HG02588 (cell line): ENCODE data around the gene KRTAP4-2.
"Not testable (repeated sequence)": the region's sequence is repeated elsewhere in the genome, so short reads cannot be mapped to it uniquely, and the experiment has no call there.

Source experiments
- ATAC-seq: cut with Tn5 transposase; IDR thresholded peaks from one replicate; pipeline ENCODE4 v1.9.1; 2021; ENCODE audit warnings: mild to moderate bottlenecking, moderate library complexity; ENCODE audit not compliant: unreplicated experiment

KRTAP4-2 gene

GRCh38 chr17:41163828-41164227 is 14.2 kb downstream of the KRTAP4-2 start:
- no peak for ATAC-seq

GRCh38 chr17:41160648-41161047 is 17.4 kb downstream of the KRTAP4-2 start, which contains the start of gene KRTAP4-4:
KRTAP4-4 (minus strand) TSS chr17:41160748; CDS start chr17:41160691, 57 bp downstream.
- ATAC-seq = no peak

GRCh38 chr17:41160190-41160589 is 17.8 kb downstream of the KRTAP4-2 start:
- not testable (repeated sequence) for ATAC-seq

GRCh38 chr17:41153856-41154255 is 24.2 kb downstream of the KRTAP4-2 start:
- no peak for ATAC-seq

DNA sequence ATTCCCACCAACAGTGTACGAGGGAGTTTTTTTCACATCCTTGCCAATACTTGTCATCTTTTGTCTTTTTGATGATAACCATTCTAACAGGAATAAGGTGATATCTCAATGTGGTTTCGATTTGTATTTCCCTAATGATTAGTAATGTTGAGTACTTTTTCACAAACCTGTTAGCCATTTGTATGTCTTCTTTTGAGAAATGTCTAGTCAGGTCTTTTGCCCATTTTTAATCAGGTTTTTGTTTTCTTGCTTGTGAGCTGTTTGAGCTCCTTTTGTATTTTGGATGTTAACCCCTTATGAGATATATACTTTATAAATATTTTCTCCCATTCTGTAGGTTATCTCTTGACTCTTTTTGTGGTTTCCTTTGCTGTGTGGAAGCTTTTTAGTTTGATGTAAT is 26.5 kb downstream of the KRTAP4-2 start:
- no peak for ATAC-seq

- ATAC-seq = no peak
These were observed 28.0 kb downstream of the KRTAP4-2 start for GRCh38 chr17:41150026-41150425.

- no peak for ATAC-seq
These were observed 28.4 kb downstream of the KRTAP4-2 start, which contains the start of gene KRTAP4-5 for GRCh38 chr17:41149652-41149985. KRTAP4-5 (minus strand) TSS chr17:41149825; CDS start chr17:41149767, 58 bp downstream.

DNA sequence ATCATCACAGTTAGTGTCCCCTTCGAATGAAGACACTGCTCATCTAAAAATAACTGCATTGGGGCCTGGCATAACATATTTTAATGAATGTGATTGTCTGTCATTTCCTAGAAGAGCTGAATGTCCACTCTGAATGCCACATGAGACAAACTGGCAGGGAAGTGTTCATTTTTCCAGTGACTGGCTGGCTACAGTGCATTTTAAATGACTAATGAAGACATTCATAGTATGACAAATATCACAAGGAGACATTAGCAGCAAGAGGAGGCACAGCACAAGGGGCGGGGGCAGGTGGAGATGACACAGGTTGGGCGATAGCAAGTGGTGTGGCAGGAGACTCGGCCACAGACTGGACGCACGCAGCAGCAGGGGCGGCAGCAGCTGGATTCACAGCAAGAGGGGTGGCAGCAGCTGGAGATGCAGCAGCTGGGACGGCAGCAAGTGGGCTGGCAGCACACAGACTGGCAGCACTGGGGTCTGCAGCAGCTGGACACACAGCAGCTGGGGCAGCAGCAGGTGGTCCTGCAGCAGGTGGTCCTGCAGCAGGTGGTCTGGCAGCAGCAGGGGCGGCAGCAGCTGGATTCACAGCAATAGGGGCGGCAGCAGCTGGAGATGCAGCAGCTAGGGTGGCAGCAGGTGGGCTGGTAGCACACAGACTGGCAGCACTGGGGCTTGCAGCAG is 28.9 kb downstream of the KRTAP4-2 start:
- ATAC-seq = not testable (repeated sequence)

DNA sequence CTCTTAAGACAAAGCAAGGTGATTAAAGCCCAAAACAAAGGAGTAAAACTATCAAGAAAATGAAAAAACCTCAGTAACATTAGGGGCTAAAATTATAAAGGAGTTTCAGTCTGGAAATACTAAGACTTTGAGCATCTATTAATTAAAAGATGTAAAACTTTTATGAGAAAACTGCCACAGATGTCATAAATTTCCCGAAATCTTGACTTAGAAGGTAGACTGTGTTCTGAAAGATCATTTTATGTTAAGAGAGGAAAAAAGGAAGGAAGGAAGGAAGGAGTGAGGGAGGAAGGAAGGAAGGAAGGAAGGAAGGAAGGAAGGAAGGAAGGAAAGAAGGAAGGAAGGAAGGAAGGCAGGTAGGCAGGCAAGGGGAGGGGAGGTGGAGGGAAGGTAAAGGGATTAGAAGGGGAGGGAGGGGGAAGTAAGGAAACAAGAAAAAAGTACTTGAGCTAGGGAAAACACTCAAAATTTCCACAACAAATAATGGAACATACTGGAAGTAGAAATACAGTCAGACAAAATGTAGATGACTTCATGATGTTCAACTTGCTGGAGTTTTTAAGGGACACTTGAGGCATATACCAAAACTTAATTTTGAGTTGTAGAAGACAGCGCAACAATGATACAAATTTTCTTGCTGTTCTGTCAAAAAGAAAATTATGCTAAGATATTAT is 30.4 kb downstream of the KRTAP4-2 start:
- ATAC-seq = no peak

DNA sequence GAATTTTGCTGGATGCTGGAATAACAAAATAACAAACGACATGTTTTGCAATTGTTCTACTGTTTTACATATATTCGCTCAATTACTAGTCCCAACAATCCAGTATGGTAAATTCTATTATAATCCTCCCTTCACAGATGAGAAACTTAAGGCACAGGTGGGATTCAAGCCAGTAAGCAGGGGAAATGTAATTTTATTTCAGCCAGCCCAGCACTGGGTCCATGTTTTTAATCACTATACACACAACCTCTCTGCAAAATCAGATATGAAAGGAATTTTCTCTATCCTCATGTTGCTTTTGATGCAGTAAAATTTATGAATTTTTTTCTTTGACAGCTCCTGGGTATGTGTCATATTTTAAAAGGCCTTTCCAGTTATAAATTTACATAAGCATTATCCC is 32.8 kb downstream of the KRTAP4-2 start:
- ATAC-seq = no peak

DNA sequence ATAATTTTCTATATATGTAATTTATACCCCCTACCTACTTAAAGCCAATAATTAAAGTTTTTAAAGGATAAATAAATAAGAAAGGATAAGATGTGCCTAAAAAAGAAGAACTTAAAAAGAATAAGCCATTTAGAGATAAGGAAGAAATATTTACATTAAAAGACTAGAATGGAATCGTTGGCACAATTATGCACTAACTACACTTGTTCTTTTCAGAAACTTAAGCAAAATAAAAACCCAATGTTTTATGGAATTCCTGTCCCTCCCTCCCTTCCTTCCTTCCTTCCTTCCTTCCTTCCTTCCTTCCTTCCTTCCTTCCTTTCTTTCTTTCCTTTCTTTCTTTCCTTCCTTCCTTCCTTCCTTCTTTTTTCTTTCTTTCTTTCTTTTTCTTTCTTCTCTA is 33.2 kb downstream of the KRTAP4-2 start:
- no peak for ATAC-seq

DNA sequence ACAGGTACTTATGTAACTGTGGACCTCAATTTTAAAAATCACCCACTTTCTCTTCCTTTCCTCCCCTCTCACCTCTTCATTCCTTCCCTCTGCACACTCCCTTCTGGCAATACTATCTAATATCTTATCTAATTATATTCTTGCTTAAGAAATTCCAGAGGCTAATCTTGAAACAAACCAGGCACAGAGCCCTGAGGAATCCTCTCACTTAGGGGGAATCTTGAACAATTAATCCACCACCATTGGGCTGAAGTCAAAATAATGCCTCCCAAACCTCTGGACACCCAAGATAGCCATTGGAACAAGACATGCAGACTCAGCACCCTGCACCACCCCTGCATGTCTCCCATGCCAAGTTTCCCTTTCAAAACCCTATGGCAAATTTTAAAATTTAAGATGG is 36.7 kb downstream of the KRTAP4-2 start:
- ATAC-seq = no peak

DNA sequence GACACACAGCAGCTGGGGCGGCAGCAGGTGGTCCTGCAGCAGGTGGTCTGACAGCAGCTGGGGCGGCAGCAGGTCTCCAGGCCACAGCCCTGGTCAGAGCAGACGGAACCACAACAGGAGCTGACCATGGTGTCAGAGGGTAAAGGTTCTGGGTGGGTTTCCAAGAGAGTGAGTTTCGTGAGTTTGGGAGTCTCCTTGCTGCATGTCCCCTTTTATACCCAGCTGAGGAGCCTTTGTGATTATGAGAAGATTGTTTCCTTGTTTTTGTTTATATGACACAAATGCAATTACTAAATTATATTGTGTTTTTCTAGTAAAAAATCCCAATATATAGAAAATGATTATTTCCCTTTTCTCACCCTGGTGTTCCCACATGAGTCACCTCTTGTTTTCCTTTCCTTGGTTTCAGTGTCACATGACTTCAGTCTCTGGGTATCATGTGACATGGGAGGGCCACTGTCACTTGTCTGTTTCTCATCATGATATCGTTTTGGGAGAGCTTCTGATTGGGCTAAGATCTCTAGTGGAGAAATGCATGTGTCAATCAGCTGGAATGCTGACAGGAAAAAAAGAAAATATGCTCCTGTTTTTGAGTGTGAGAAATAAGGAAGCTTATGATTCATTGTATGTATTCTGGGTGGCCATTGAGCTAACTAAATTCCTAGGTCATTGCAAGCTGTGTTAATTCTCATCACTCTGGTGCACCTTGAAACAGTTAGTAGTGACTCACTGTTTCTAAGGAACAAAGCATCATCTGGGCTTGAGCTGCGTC is 37.5 kb downstream of the KRTAP4-2 start, which contains the start of gene KRTAP4-6:
Gene KRTAP4-6, minus strand, starts transcription at position 185 of the 772 bp plus-strand sequence. Its CDS starts 57 bp downstream, at position 128.
- ATAC-seq = no peak

GRCh38 chr17:41139865-41140264 is 38.2 kb downstream of the KRTAP4-2 start:
- not testable (repeated sequence) for ATAC-seq

DNA sequence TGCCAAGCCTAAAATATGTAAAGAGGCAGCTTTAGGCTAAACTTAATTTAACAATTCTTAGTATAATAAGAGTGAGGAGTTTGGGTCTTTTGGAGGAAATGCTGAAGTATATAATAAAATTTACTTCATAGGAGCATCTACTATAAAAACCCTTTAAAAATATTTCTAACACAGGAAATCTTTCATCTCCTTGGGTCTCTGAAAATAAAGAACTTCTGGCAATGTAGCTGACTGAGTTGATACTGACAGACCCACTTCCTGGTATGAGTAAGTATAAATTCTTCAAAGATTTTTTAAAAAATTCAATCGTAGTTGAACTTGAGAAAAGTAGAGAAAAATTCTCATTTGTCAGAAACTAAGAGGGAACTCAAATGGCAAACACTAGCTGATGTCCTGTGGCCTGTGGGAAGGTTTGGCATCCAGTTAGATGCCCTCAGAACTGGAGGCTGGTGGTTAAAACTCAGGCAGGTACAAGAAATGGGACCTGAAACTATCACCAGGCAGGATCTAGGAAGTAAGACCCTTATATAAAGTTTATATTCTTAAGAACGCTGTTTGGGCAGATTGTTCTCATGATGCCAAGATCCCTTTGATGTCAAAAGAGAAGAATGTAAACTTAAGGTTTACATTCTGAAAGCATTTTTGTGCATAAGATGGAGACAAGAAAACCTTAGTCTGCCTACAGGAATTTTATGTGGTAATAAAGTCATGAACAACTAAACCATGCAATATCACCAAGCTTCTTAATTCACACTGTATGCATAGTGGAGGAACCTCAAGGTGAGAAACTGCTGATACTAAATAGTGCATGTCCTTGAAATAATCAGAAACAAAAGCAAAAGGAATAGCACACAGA is 43.9 kb downstream of the KRTAP4-2 start:
- no peak for ATAC-seq

GRCh38 chr17:41131979-41132378 is 46.0 kb downstream of the KRTAP4-2 start:
- ATAC-seq = no peak
